SH-SY5Y (cell line): ENCODE data around the gene ARL16.

Experiments used
- GATA2 ChIP-seq: IDR thresholded peaks from 2 replicates; pipeline ENCODE4 v1.6.1; 2011; ENCODE audit warnings: mild to moderate bottlenecking, low read depth, low read length
- GATA3 ChIP-seq: IDR thresholded peaks from 2 replicates; pipeline ENCODE4 v1.6.1; 2011; ENCODE audit warnings: low read depth, mild to moderate bottlenecking, low read length, moderate library complexity

DNA sequence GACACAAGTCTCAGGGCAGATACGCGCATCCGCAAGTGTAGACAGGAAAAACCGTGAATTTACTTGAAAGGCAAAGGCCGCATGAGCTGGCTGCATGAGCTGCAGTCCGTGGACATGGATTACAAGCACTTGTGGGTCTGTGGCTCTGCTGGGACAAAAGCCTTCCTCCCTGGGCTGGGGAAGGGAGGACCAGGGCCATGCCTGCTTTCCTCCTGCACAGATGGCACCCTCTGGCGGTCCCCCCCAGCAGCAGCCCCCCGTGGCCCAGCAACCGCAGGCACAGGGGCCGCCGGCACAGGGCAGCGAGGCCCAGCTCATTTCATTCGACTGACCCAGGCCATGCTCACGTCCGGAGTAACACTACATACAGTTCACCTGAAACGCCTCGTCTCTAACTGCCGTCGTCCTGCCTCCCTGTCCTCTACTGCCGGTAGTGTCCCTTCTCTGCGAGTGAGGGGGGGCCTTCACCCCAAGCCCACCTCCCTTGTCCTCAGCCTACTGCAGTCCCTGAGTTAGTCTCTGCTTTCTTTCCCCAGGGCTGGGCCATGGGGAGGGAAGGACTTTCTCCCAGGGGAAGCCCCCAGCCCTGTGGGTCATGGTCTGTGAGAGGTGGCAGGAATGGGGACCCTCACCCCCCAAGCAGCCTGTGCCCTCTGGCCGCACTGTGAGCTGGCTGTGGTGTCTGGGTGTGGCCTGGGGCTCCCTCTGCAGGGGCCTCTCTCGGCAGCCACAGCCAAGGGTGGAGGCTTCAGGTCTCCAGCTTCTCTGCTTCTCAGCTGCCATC, 17.9 kb upstream of the ARL16 start:
- TF ChIP-seq GATA2, result no peak
- TF ChIP-seq GATA3, result no peak
